KBM-7 (cell line): ENCODE results near the gene AMY2B.
"Not testable (repeated sequence)": the region's sequence is repeated elsewhere in the genome, so short reads cannot be mapped to it uniquely, and the experiment has no call there.

Experiments
- DNase-seq: peaks from one replicate; pipeline ENCODE4 v3.0.0-alpha.2; 2015
- in situ Hi-C: fragments of 300-500 bp; cut with MboI; formaldehyde crosslinking; loops from 2 replicates; pipeline ENCODE4 v1.14.3; 2020; ENCODE audit warnings: low sequenced_read_pairs, low pct_unique_long_range_greater_than_20kb, mixed read lengths

The AMY2B gene

GRCh38 chr1:103602740-103603139 lies 31.4 kb downstream of the AMY2B start:
- in situ Hi-C loops, DNase-seq: not testable (repeated sequence)

GRCh38 chr1:103616362-103616761 lies 45.0 kb downstream of the AMY2B start:
- in situ Hi-C loops = no loop called here
- DNase-seq = no peak

GRCh38 chr1:103616994-103617477 lies 45.6 kb downstream of the AMY2B start, which contains the start of gene AMY2A:
Gene AMY2A (plus strand): TSS chr1:103617427. CDS start chr1:103617441, 14 bp downstream.
- in situ Hi-C loops, DNase-seq: not testable (repeated sequence)

GRCh38 chr1:103627436-103627835 lies 56.0 kb downstream of the AMY2B start:
- DNase-seq, in situ Hi-C loops: not testable (repeated sequence)
